A549 (cell line): ENCODE measurements around the gene PXDN. TPM values are rescaled to one million over a fixed set of nuclear protein-coding genes. Genes with fewer than 3 reads are reported as not detected.

Experiments
- ATAC-seq, 2 experiments: fragments of 200-7000 bp in 1 of 2; fragments of >200 bp in 1 of 2; cut with Nextera tagmentation in 1 of 2; cut with Tn5 transposase in 1 of 2; 3 replicates each; pipeline versions ENCODE4 v1.8.0 to v1.9.1; 2018 to 2020; ENCODE audit warnings: mild to moderate bottlenecking in 1 of 2, moderate library complexity in 1 of 2
- CTCF ChIA-PET: fragments of 300-600 bp; sonication (Branson Sonifier 250); formaldehyde crosslinking; extraction: SDS; loops from one replicate; lab custom pipeline; 2021; ENCODE audit warnings: antibody characterized with exemption, inconsistent platforms; lab: Yijun Ruan, JAX
- POLR2A ChIA-PET: fragments of 350-600 bp; formaldehyde crosslinking; extraction: SDS; loops from one replicate; lab custom pipeline; 2021; ENCODE audit warnings: antibody characterized with exemption, inconsistent platforms; lab: Yijun Ruan, JAX
- DNase-seq, 2 experiments: peaks; one replicate each; pipeline versions ENCODE4 v3.0.0 to v3.0.0-alpha.2; 2011 to 2016; ENCODE audit warnings: low read depth in 1 of 2, low spot score in 1 of 2
- FAIRE-seq: peaks from 2 replicates; lab custom pipeline; 2011; peaks lifted over from hg19 to GRCh38; lab: Jason Lieb, UNC
- H3K27ac ChIP-seq, 2 experiments: fragments of >200 bp; sonication (Bioruptor Twin); formaldehyde crosslinking; 3 replicates each; pipeline ENCODE4 v1.5.1; 2016 to 2017
- H3K4me1 ChIP-seq: fragments of >200 bp; sonication (Bioruptor Twin); formaldehyde crosslinking; 3 replicates; pipeline ENCODE4 v1.6.1; 2016
- H3K4me2 ChIP-seq: fragments of >200 bp; sonication (Bioruptor Twin); formaldehyde crosslinking; 3 replicates; pipeline ENCODE4 v1.6.1; 2016
- H3K4me3 ChIP-seq: fragments of >200 bp; sonication (Bioruptor Twin); formaldehyde crosslinking; 3 replicates; pipeline ENCODE4 v1.5.1; 2016
- H3K9me3 ChIP-seq: fragments of >200 bp; sonication (Bioruptor Twin); formaldehyde crosslinking; 3 replicates; pipeline ENCODE4 v1.6.1; 2016
- ATOH8 ChIP-seq: fragments of 250-450 bp; sonication (Bioruptor Pico); IDR thresholded peaks from 2 replicates; pipeline ENCODE4 v1.5.0; 2020; ENCODE audit warnings: low read depth, mild to moderate bottlenecking, moderate library complexity
- CEBPB ChIP-seq, 2 experiments: fragments of >200 bp in 1 of 2; sonication (Bioruptor Twin) in 1 of 2; formaldehyde crosslinking in 1 of 2; IDR thresholded peaks; 2 replicates each; pipeline ENCODE4 v1.6.1; 2012 to 2016
- CHD2 ChIP-seq: fragments of 150-350 bp; IDR thresholded peaks from 2 replicates; pipeline ENCODE4 v1.6.1; 2014; ENCODE audit warnings: low read length; ENCODE audit not compliant: partially characterized antibody
- CHD4 ChIP-seq: fragments of 200-600 bp; sonication (generic); IDR thresholded peaks from 2 replicates; pipeline ENCODE4 v1.6.1; 2016; ENCODE audit warnings: antibody characterized with exemption, mild to moderate bottlenecking, borderline replicate concordance
- EP300 ChIP-seq, 2 experiments: fragments of >200 bp; sonication (Bioruptor Twin); formaldehyde crosslinking; IDR thresholded peaks; 2 replicates in 1 of 2; 3 replicates in 1 of 2; pipeline ENCODE4 v1.6.1; 2016 to 2017
- FOSL2 ChIP-seq, 2 experiments: fragments of 450-650 bp in 1 of 2; fragments of >200 bp in 1 of 2; sonication (Bioruptor Twin) in 1 of 2; formaldehyde crosslinking; IDR thresholded peaks; 2 replicates each; pipeline versions ENCODE4 v1.5.0 to v1.6.1; 2016 to 2020; ENCODE audit warnings: mild to moderate bottlenecking in 1 of 2, moderate library complexity in 1 of 2
- FOXS1 ChIP-seq: fragments of 250-450 bp; sonication (Bioruptor Pico); IDR thresholded peaks from 2 replicates; pipeline ENCODE4 v1.5.0; 2020; ENCODE audit warnings: mild to moderate bottlenecking, moderate library complexity
- JUNB ChIP-seq: fragments of >200 bp; sonication (Bioruptor Twin); formaldehyde crosslinking; IDR thresholded peaks from 2 replicates; pipeline ENCODE4 v1.6.1; 2016
- KDM1A ChIP-seq: fragments of 200-600 bp; sonication (generic); IDR thresholded peaks from 2 replicates; pipeline ENCODE4 v1.6.1; 2016; ENCODE audit warnings: low read depth, mild to moderate bottlenecking
- KDM5A ChIP-seq: fragments of 200-600 bp; sonication (generic); IDR thresholded peaks from 2 replicates; pipeline ENCODE4 v1.6.1; 2016; ENCODE audit warnings: antibody characterized with exemption, mild to moderate bottlenecking
- NR3C1 ChIP-seq: fragments of >200 bp; sonication (Bioruptor Twin); formaldehyde crosslinking; IDR thresholded peaks from 3 replicates; pipeline ENCODE4 v1.6.1; 2017
- PBX3 ChIP-seq: IDR thresholded peaks from 2 replicates; pipeline ENCODE4 v1.6.1; 2012
- PHF8 ChIP-seq: fragments of 200-600 bp; sonication (generic); IDR thresholded peaks from 2 replicates; pipeline ENCODE4 v1.6.1; 2016; ENCODE audit warnings: low read depth, mild to moderate bottlenecking, antibody characterized with exemption, moderate library complexity, borderline replicate concordance
- POLR2A ChIP-seq: IDR thresholded peaks from 2 replicates; pipeline ENCODE4 v1.6.1; 2012; ENCODE audit warnings: mild to moderate bottlenecking, low read length
- POLR2AphosphoS2 ChIP-seq: conservative IDR thresholded peaks from 2 replicates; pipeline ENCODE4 v1.6.1; 2012; ENCODE audit warnings: low read length, improper control_type of control experiment, inconsistent platforms
- RAD21 ChIP-seq, 2 experiments: fragments of >200 bp in 1 of 2; sonication (Bioruptor Twin) in 1 of 2; formaldehyde crosslinking in 1 of 2; IDR thresholded peaks in 1 of 2; conservative IDR thresholded peaks in 1 of 2; 2 replicates in 1 of 2; 3 replicates in 1 of 2; pipeline ENCODE4 v1.6.1; 2012 to 2018; ENCODE audit warnings: inconsistent platforms in 1 of 2
- RCOR1 ChIP-seq: fragments of 150-350 bp; IDR thresholded peaks from 2 replicates; pipeline ENCODE4 v1.6.1; 2014; ENCODE audit warnings: antibody characterized with exemption, low read length, low read depth
- RNF2 ChIP-seq: fragments of 200-600 bp; sonication (generic); IDR thresholded peaks from 2 replicates; pipeline ENCODE4 v1.6.1; 2016; ENCODE audit warnings: low read depth, mild to moderate bottlenecking, antibody characterized with exemption, moderate library complexity, borderline replicate concordance
- TP53 ChIP-seq: fragments of 250-450 bp; sonication (Bioruptor Pico); IDR thresholded peaks from 2 replicates; pipeline ENCODE4 v1.5.0; 2021; ENCODE audit warnings: mild to moderate bottlenecking, moderate library complexity
- WGBS: methylation state at CpG from one replicate; pipeline ENCODE4 v1.1.6; 2017; ENCODE audit errors: missing lambda C conversion rate; 5-methylcytosine and 5-hydroxymethylcytosine counted together
- polyA plus RNA-seq, 4 experiments: library from polyadenylated mRNA; depleted of rRNA in 3 of 4; stranded (reverse); fragments of >200 nt; fragmentation: RNase III in 1 of 4; extraction: RNeasy Plus Mini Kit Qiagen cat#74134 plus additional on column Dnase treatment in 1 of 4; gene quantifications; 2 replicates in 3 of 4; 3 replicates in 1 of 4; pipeline ENCODE4 v1.2.3, GENCODE V29; 2011 to 2017
- TF ChIP-seq, protein P1 (sequence below): fragments of 200-600 bp; sonication (generic); IDR thresholded peaks from 2 replicates; pipeline ENCODE4 v1.6.1; 2016; ENCODE audit warnings: antibody characterized with exemption, mild to moderate bottlenecking, moderate library complexity
- TF ChIP-seq, protein P2 (sequence below): IDR thresholded peaks from 2 replicates; pipeline ENCODE4 v1.6.1; 2012

The PXDN gene
- polyA plus RNA-seq, 2 of the 4 experiments (the other 2 are of a cell fraction), result 3.7 to 7.3 TPM

DNA sequence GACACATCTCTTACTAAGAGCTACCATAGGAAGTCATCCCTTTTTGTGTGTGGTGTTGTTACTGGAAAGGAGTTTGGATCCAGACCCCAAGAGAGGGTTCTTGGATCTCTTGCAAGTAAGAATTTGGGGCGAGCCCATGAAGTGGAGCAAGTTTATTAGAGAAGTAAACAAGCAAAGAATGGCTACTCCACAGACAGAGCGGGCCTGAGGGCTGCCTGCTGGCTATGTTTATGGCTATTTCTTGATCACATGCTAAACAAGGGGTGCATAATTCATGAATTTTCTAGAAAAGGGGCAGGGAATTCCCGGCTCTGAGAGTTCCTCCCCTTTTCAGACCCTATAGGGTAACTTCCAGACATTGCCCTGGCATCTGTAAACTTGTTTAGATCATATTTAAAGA lies 30.6 kb upstream of the PXDN start:
- ChIA-PET POLR2A (no interaction called here), CTCF (no interaction called here)
- DNase-seq (no peak), ATAC-seq (no peak), FAIRE-seq (no peak)
- TF ChIP-seq CHD2 (no peak), CHD4 (no peak), KDM1A (no peak), NR3C1 (no peak), KDM5A (no peak)
- Histone ChIP-seq H3K4me3 (no peak overlapping the region), H3K27ac (no peak overlapping the region), H3K4me1 (no peaks in the 10 kb centered on the region), H3K9me3 (no peaks in the 10 kb centered on the region), H3K4me2 (no peak overlapping the region)
- WGBS, result 12% methylated on average over 3 of the region's 3 CpGs

DNA sequence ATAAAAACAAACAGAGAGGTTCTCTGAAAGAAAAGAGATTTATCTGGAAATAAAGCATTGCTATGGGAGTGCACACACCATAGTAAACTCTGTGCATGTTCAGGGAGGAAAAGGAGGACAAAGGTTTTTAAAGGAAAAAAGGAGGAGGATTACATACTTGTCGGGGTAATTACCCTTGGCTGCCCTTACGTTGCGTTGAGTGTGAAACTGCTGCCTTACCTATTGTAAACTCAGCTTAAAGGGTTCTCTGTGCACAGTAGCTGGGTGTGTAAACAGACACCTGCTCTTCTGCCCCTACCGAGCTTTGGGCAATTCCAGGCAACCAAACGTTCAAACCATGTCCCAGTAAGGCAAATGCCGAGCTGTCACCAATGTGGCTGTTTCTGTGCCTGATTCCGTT lies 29.6 kb upstream of the PXDN start:
- CTCF ChIA-PET, result interaction anchor here (1.0 to 1.1 kb wide), 2 partner anchors 18 to 173 kb away, joined by 3 read pairs; no protein-coding TSS in a partner anchor
- WGBS, result 23% methylated on average over 7 of the region's 7 CpGs

More for the DNA sequence above, 29.6 kb upstream of the PXDN start:
- Histone ChIP-seq H3K27ac (no peak overlapping the region), H3K4me3 (no peak overlapping the region), H3K9me3 (no peaks in the 10 kb centered on the region), H3K4me2 (no peak overlapping the region), H3K4me1 (no peaks in the 10 kb centered on the region)
- TF ChIP-seq FOSL2 (IDR thresholded peaks at IDR 0.05) (no peak), FOSL2 (CRISPR knock-in tag; IDR thresholded peaks at IDR 0.05) (no peak), POLR2AphosphoS2 (no peak), TP53 (CRISPR knock-in tag) (no peak), ATOH8 (CRISPR knock-in tag) (no peak), EP300 (IDR thresholded peaks at IDR 0.05) (no peak), CEBPB (IDR thresholded peaks at IDR 0.05) (no peak), RNF2 (no peak), FOXS1 (CRISPR knock-in tag) (no peak), CHD2 (no peak), JUNB (no peak), RCOR1 (no peak), PHF8 (no peak), NR3C1 (no peak), POLR2A (no peak), PBX3 (no peak), RAD21 (conservative IDR thresholded peaks at IDR 0.05 in 1 of 2, IDR thresholded peaks at IDR 0.05 in 1 of 2) (no peak)
- TF ChIP-seq, protein P1, sequence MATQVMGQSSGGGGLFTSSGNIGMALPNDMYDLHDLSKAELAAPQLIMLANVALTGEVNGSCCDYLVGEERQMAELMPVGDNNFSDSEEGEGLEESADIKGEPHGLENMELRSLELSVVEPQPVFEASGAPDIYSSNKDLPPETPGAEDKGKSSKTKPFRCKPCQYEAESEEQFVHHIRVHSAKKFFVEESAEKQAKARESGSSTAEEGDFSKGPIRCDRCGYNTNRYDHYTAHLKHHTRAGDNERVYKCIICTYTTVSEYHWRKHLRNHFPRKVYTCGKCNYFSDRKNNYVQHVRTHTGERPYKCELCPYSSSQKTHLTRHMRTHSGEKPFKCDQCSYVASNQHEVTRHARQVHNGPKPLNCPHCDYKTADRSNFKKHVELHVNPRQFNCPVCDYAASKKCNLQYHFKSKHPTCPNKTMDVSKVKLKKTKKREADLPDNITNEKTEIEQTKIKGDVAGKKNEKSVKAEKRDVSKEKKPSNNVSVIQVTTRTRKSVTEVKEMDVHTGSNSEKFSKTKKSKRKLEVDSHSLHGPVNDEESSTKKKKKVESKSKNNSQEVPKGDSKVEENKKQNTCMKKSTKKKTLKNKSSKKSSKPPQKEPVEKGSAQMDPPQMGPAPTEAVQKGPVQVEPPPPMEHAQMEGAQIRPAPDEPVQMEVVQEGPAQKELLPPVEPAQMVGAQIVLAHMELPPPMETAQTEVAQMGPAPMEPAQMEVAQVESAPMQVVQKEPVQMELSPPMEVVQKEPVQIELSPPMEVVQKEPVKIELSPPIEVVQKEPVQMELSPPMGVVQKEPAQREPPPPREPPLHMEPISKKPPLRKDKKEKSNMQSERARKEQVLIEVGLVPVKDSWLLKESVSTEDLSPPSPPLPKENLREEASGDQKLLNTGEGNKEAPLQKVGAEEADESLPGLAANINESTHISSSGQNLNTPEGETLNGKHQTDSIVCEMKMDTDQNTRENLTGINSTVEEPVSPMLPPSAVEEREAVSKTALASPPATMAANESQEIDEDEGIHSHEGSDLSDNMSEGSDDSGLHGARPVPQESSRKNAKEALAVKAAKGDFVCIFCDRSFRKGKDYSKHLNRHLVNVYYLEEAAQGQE, result no peak
- TF ChIP-seq, protein P2, sequence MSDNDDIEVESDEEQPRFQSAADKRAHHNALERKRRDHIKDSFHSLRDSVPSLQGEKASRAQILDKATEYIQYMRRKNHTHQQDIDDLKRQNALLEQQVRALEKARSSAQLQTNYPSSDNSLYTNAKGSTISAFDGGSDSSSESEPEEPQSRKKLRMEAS, result no peak
- FAIRE-seq (no peak), ATAC-seq (no peak), DNase-seq (no peak)
- POLR2A ChIA-PET, result no interaction called here
